ELF-1 (cell line): ENCODE results near the gene MTHFSD.

Experiments
- DNase-seq: peaks from one replicate; pipeline ENCODE4 v3.0.0-alpha.2; 2016; ENCODE audit warnings: low read depth, low spot score

The MTHFSD gene

GRCh38 chr16:86570558-86571529, 15.8 kb upstream of the MTHFSD start:
- DNase-seq, result no peak

DNA sequence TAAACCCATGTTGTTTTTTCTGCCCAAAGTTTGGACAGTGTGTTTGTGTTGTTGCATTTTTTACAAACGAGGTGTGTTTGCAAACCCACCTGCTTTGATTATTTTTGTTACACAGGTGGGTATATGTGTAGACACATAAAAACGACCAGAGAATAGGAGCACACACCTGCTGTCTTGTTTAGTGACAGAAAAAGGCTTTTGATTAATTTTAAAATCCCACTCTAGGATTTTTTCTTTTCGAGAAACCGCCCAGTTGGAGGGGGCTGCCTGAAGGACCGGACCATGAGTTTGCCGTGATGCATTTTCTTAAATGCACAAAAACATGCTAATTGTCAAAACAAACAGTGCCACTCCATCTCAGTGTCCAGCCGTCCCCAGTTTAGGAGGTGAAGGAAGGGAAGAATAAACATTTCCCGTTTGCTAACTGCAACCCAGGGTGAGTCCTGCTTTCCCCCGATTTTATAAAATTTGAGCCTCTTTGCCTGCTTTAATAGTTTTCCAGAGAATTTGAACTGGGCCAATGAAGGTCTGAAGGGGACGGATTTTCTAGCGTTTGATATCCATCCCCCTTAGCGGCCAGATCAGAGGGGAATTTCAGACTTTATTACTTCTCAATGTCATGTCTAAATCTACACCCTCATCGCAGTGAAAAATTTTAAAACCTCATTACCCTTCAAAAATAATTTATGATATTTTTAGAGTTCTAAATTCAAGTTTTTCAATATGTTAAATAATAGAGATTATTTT, 14.8 kb upstream of the MTHFSD start:
- no peak for DNase-seq

DNA sequence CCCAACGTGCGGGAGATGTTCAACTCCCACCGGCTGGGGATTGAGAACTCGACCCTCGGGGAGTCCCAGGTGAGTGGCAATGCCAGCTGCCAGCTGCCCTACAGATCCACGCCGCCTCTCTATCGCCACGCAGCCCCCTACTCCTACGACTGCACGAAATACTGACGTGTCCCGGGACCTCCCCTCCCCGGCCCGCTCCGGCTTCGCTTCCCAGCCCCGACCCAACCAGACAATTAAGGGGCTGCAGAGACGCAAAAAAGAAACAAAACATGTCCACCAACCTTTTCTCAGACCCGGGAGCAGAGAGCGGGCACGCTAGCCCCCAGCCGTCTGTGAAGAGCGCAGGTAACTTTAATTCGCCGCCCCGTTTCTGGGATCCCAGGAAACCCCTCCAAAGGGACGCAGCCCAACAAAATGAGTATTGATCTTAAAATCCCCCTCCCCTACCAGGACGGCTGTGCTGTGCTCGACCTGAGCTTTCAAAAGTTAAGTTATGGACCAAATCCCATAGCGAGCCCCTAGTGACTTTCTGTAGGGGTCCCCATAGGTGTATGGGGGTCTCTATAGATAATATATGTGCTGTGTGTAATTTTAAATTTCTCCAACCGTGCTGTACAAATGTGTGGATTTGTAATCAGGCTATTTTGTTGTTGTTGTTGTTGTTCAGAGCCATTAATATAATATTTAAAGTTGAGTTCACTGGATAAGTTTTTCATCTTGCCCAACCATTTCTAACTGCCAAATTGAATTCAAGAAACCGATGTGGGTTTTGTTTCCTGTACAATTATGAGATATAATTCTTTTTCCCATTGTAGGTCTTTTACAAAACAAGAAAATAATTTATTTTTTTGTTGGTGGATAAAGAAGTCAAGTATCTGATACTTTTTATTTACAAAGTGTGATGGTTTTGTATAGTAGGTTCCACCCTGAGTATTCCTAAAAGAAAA, 13.9 kb upstream of the MTHFSD start:
- DNase-seq, result no peak

GRCh38 chr16:86567701-86568581, 12.9 kb upstream of the MTHFSD start:
- no peak for DNase-seq

DNA sequence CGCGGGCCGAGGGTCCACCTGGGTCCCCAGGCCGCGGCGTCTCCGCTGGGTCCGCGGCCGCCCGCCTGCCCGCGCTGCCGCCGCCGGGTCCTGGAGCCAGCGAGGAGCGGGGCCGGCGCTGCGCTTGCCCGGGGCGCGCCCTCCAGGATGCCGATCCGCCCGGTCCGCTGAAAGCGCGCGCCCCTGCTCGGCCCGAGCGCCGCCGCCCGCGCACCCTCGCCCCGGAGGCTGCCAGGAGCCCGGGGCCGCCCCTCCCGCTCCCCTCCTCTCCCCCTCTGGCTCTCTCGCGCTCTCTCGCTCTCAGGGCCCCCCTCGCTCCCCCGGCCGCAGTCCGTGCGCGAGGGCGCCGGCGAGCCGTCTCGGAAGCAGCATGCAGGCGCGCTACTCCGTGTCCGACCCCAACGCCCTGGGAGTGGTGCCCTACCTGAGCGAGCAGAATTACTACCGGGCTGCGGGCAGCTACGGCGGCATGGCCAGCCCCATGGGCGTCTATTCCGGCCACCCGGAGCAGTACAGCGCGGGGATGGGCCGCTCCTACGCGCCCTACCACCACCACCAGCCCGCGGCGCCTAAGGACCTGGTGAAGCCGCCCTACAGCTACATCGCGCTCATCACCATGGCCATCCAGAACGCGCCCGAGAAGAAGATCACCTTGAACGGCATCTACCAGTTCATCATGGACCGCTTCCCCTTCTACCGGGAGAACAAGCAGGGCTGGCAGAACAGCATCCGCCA, 12.1 kb upstream of the MTHFSD start:
- peak; percentile 74 for DNase-seq

DNA sequence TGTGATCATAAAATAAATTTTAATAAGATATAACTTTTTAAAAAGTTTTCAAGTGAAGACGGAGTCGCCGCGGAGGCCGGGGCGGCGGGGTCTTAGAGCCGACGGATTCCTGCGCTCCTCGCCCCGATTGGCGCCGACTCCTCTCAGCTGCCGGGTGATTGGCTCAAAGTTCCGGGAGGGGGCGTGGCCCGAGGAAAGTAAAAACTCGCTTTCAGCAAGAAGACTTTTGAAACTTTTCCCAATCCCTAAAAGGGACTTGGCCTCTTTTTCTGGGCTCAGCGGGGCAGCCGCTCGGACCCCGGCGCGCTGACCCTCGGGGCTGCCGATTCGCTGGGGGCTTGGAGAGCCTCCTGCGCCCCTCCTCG, 11.5 kb upstream of the MTHFSD start, which contains the start of gene FOXC2:
Gene FOXC2 (plus strand): TSS at position 229 of the 365 bp plus-strand sequence. CDS start 507 bp downstream, outside the sequence.
- DNase-seq, result peak; percentile 91

- no peak for DNase-seq
Measured at GRCh38 chr16:86565644-86566511, 10.8 kb upstream of the MTHFSD start.

DNA sequence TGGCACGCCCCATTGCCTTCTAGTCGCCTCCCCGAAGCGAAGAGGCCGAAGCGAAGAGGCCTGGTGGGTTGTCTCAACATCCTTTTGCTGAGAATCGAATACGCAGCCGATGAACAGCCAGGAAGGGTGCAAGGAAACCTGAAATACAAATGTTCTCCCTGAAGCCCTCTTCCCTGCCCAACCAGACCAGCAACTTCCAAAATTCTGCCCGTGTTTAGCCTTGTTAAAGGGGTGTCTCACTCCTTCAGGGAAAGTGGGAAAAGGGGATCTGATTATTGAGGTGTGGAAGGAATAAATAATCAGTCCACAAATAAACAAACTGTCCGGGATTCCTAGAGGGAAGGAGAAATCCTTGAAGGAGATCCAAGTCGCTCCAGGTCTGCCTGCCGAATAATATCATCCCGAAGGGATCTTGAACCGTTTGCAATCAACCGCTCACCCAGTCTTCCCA, 10.2 kb upstream of the MTHFSD start:
- no peak for DNase-seq

DNA sequence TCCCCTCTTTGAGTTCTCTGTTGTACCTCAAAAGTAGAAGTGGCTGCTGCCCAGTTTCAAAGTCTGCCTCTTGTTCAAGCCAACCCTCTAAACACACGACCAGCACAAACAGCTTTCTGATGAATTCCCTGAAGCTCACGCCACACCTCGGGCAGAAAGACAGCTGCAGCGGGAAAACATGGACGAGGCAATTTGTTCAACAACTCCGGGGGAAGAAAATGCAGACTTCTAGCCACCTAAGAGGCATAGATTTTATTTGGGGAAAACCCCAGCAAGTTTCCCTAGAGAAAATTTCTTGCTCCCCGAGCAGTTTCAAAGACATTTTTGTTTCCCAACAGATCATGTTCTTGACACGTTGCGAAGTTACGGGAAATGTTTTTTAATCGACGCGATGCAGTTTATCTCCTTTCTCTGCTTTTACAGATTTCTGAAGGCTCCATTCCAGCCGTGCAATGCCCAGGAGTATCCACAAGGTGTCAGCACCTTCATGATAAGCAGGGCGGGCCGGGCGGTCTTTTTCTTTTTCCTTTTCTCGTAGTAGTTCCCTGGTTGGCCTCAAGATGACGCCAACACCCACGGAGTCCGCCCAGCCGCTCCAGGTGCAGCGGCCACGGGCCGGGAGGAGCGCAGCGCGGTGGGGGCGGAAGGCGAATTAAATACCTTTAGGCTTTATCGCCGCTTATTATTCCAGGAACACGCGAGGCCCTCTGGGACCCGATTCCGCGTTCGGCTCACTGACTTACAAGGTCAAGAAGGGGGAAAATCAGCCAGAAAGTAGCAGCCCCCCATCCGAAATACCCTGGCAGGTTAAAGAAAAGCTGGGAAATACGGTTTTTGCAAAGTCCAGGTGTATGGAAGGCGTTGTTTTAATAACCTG, 8.7 kb upstream of the MTHFSD start:
- DNase-seq, result peak; percentile 97

- DNase-seq, result no peak
Measured at GRCh38 chr16:86562356-86562755, 7.3 kb upstream of the MTHFSD start.

- no peak for DNase-seq
Measured at GRCh38 chr16:86559802-86560305, 4.8 kb upstream of the MTHFSD start.

GRCh38 chr16:86558355-86559193, 3.5 kb upstream of the MTHFSD start:
- DNase-seq, result no peak

- DNase-seq, result no peak
Measured at GRCh38 chr16:86557587-86557986, 2.6 kb upstream of the MTHFSD start.

DNA sequence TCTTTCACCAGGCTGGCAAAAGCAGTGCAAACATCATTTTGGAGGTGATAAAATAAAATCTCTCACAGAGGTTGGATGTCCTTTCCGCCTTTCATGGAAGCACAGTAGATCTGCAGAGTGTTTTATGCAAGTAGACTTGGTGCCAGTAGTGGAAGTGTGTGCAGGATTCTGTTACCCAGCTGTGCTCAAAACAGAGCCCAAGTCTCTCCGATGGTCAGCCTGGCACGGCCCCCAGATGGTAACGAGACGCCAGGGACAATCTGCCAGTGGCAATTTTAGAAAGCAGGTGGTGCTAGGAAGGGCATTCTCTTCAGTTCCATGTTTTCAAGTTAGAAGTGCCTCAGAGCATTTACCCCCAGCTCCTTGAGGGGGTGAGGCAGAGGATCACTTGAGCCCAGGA, 1.5 kb upstream of the MTHFSD start:
- no peak for DNase-seq

GRCh38 chr16:86555704-86556075, 655 bp upstream of the MTHFSD start:
- DNase-seq, result no peak

- no peak for DNase-seq
Measured at GRCh38 chr16:86554599-86554916, 477 bp downstream of the MTHFSD start.

GRCh38 chr16:86553356-86553755, 1.7 kb downstream of the MTHFSD start:
- no peak for DNase-seq
